ENCODE data around the gene ZCCHC24.

The ZCCHC24 gene

DNA sequence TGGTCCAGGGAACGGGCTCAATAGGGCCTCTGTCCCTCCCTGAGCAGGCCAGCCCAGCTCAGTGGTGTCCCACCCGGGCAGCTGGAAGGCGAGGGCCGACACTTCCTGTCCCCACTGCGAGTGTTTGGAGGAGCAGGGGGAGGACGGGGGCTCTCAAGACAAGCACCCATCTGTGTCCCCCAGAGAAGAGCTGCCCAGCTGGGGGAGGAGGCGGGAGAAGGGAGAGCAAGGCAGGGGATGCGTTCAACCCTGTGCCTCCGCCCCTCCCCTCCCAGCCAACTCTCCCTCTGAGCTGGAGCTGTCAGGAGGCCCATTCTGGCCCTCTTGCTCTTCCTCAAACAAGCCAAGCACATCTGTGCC lies 35.7 kb downstream of the ZCCHC24 start:
- no peak for DNase-seq

DNA sequence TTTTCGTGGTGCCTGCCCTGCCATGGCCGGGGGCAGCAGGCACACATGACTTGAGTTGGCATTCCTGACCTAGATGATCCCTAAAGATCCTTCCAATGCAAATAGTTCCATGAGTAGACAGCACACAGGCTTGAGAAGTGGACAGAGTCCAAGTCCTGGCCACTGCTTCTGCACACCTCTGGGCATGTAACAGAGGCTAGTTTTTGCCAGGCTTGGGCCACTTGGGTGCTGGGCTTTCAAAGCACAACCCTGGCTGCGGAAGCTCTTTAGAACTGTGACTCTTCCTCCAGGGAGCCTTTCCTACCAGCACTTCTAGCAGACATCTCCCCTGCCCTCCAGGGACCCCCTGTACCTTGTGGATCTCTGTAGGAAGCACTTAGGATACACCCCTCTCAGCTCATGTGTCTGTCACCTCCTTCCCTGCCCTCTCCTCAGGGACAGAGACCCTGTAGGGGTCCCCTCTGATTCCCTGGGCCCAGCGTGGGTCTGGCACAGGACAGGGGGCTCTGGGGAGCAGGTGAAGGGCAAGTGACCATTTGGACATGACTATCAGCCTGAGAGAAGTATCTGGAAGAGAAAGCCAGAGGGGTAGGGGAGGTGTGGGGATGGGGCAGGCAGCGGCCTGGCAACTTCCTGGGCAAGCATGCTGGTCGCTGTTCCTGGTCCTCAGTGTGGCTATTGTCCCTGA lies 36.2 kb downstream of the ZCCHC24 start:
- DNase-seq: no peak

DNA sequence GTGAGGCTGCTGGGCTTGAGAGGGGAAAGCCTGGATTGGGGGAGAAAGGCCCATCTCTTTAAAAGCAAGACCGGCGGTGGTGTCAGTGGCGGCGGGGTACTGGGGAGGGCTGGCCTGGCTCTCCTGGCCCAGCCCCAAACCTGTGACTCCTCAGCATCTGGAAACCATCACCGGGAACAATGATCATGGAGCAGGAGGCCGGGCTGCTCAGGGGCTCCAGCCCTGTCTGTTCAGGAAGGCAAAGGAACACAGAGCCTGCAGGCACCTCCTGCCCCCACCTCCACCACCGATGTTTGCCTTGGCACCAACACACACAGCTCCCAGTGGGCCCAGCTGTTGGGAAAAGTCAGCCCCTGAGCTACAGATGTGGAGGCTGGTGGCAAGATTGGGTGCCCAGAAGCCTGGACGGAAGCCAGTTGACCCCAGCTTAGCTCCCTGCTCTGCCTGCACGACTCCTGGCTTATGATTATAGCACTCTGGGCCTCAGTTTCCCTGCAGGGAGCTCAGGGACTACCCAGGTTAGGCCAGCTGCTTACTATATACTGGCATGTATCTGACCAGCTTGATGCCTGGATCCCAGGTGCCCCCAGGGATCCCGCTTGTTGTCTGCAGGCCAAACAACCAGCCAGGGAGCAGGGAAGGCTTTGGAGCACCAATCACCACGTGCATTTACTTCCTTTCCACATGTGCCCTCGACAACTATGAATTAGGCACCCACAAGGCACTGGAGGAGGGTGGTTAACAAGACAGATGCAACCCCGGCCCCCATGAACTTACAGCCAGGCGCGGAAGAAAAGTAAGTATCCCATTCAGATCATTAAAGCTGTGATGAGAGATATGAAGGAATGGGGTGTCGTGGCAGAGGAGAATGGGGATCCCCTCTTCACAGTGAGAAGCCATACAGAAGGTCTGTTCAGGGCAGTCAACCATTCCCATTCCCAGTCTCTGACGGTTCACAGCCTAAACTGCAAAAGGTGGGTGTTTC lies 37.3 kb downstream of the ZCCHC24 start:
- no peak for DNase-seq

DNA sequence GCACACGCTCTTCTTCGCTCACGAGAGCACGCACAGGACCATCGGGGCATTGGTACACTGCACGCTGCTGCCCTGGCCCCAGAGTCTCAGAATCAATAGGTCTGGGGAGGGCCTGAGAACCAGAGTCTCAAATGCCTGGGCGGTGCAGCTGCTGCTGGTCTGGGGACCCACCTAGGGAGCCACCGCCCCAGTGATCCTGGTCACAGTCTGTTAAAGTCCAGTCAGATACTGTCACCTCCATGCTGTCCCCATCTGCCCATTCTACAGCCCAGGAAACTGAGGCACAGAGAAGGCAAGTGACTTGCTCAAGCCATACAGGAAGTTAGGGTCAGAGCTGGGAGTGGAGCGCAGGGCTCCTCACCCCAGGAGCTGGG lies 38.0 kb downstream of the ZCCHC24 start:
- no peak for DNase-seq

DNA sequence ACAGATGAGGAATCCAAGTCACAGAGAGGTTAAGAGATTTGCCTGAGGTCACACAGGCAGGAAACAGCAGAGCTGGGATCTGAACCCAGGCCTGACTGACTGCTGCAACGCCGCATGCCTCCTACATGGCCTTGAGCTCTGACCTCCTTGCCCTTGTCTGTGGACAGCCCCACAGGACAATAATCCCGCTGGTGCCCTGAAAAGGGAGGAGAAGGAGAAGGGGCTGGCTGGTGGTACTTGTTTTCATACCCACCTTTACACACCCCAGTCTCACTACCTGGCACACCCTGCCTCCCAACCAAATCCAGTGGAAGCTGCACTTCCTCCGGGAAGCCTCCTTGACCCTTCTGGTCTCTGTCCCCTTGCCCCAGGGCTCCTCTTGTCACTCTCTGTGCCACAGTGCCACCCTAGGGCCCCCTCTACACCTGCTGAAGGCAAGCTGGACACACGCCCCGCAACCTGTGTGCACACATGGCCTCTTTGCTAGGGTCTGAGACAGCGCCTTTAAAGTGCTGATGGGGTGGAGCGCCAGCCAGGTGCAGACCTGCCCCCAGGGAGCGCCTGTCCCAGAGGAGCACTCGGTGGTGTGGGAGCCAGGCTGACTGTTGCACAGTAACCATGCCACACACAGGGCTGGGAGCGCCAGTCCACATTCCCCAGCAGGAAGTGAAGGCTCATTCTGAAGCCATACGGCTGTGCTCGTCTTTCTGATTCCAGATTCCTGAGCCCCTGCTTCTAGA lies 38.6 kb downstream of the ZCCHC24 start:
- DNase-seq: no peak

DNA sequence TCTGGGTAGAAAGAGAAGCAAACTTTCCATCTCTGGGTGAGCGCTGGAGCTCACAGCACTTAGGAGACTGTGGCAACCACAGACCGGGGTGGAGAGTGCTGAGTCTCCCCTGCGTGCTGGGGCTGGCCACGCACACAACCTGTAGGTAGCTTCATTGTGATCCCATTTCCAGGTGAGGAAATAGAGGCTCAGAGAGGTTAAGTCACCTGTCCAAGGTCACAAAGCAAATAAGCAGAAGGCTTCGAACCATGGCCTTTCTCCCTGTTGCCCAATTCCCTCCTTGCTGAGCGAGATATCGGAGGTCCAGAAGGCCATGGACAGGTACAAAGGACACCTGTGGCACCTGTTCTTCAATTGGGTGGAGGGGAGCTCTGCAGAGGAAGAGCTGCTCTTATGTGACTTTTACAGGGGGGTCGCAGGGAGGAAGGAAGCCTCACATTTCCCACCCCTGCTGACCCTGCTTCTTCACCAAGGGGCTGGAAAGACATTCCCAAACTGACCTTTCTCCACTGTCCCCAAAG lies 39.4 kb downstream of the ZCCHC24 start:
- DNase-seq: no peak

DNA sequence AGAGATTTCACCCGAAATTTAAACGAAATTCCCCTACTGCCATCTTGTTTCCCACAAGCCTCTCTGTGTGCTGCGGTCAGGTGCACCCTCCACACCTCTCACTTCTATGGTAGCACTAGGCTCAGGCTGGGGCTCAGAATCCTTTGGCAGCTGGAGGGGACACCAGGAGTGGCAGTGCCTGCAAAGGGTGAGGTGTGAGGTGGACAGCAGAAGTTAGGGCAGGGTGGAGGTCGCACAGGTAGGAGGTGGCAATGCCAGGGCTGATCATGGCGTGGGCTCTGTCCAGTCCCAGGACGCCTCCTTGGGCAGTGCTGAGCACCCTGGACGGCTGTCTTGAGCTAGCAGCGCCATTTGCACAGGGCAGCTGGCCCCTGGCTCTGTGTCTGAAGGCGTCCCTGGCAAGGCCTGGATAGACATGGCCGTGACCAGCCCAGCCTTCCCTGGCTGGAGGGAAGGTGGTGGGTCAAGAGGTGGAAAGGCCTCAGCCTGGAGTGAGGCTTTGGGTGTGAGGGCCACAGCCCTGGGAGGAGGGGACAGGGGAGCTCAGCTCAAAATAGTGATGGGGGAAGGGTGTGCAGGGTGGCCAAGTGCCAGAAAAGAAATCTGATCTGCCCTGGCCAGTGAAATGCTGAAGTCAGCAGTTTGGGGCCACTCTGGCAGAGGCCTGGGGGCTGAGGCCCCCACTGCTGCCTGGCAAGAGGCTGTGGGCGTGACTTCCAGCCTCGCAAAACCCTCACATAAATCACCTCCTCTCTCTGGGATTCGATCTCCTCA lies 40.0 kb downstream of the ZCCHC24 start:
- no peak for DNase-seq

DNA sequence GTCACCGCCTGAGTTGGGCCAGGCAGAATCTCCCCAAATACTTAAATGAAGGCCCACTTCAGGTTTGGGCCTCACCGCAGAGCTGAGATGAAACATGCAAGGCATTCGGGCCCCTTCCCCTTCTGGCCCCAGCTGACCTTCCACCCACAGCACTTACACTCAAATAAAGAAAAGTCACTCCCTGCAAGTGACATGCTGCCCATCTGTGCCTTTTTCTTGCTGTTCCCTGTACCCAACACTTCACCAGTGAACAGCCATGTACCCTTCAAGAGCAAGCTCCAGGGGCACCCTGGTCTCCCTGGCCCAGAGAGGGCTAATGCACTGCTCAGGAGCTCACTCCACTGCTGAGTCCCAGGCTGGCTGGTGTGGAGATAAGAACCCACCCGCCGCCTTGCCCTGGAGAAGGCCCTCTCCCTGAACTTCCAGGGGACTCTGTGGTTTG lies 40.7 kb downstream of the ZCCHC24 start:
- peak; percentile 28 for DNase-seq

DNA sequence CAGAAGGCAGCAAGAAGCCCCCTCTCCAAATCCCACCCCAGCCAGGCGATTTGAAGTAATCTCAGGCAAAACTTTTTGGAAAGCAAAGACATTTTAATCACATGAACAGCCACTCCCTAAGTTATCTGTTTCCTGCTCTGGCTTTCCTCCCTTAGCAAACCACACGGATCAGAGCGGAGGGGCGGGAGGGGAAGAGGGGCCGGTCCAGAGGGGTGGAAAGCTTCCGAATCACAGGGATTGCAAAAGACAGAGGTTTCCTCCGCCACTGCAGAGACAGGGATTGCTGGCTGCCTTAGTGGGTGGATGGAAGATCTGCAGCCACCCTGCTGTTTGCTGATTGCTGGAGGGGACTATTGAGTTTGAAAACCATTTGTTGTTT lies 41.2 kb downstream of the ZCCHC24 start:
- no peak for DNase-seq

DNA sequence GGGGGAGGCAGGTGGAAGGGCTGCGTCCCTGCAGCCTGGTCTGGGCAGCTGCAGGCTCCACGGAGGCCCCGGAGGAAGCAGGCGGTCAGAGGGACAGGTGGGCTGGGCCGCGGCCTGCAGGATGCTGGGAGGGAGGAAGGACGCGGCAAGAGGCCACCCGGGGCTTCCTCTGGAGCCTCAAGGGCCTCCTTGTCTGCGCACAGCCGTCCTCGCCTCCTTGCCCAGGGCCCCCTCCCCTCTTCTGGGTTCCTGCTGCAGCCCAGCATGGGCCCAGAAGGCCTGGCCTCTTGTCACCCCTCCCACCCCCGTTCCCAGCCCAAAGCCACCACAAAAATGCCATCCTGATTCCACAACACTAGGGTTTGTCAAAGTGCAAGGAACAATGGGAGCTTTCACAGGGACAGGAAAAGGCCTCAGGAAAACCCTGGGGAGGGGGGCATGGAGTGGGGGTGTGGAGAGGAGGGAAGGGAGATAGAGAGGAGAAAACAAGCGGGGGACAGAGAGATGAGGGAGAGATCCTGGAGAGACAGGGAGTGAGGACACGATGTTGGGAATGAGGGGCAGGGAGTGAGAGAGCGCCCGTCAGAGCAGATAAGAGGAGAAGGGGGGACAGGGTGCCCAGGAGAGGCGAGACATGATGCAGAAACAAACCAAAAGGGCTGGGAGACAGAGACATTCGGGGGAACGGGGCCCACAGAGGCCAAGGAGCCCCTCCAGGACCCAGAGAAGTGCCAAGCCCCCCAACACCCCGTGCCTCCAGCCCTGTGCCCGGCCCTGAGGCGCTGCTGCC lies 41.8 kb downstream of the ZCCHC24 start:
- peak; percentile 73 for DNase-seq

DNA sequence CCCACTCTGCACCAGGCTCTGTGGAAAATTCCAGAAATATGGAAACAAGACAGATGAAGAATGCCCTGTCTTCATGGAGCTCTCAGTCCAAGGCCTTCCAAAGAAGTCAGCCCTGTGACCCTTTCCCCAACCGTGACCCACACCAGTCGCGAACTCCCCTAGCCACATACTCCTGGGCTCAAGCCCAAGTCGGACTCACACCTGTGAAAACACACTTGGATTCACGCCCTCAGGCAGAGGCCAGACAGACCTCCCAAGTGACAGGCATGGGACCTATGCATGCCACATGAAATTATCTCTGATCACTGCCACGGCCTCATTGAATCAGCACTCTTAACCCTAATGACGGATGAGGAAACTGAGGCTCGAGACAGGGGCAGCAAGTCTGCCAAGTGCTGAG lies 42.5 kb downstream of the ZCCHC24 start:
- DNase-seq: no peak

DNA sequence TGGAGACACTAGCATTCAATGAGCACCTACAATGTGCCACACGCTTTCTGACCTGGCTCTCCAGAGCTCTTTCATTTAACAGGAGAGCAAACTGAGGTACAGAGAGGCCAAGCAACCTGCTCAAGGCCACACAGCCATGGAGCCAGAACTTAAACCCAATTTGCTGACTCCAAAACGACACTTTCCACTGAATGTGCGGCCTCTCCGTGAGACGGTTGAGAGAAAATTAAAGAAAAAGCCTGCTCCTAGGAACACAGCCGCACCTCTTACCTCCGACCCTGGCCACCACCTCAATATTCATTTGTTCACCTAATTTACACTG lies 42.8 kb downstream of the ZCCHC24 start:
- no peak for DNase-seq

DNA sequence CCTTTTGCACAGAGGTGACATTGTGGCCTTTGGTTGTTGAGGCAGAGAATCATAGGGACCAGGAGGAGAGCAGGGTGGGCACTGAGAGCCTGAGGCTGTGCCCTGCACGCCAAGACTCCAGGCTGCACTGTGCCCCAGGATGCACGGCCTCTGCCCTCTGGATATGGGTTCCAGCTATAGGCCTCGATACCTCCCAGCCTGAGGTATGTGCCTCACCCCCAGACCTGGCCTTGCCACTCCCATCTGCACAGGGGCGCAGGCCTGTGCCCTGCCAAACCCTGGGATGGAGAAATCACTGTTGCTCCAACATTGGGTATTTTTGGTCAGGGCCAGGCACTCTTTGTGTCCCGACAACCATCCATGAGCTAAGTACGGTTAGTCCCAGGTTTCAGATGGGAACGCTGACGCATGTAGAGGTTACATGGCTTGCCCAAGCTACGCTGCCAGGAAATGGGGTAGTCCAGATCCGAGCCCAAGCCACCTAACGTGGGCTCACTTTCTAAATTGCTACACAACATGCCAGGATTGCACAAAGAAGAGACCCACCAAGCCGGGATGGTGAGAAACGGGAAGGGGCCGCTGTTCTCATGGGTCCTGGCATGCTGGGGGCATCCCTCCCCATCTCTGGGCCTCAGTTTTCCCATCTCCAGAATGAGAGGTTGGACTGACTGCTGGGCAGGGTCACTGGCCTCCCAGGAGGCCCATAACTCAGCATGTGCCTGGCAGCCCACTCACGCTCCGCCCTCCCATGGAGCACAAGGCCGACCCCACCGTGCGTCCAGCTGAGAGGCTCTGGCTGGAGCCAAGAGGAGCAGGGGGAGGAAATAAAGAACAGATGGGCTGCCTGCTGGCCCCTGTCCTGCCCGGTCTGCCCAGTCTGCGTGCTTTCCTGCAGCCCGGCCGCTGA lies 44.2 kb downstream of the ZCCHC24 start:
- no peak for DNase-seq

DNA sequence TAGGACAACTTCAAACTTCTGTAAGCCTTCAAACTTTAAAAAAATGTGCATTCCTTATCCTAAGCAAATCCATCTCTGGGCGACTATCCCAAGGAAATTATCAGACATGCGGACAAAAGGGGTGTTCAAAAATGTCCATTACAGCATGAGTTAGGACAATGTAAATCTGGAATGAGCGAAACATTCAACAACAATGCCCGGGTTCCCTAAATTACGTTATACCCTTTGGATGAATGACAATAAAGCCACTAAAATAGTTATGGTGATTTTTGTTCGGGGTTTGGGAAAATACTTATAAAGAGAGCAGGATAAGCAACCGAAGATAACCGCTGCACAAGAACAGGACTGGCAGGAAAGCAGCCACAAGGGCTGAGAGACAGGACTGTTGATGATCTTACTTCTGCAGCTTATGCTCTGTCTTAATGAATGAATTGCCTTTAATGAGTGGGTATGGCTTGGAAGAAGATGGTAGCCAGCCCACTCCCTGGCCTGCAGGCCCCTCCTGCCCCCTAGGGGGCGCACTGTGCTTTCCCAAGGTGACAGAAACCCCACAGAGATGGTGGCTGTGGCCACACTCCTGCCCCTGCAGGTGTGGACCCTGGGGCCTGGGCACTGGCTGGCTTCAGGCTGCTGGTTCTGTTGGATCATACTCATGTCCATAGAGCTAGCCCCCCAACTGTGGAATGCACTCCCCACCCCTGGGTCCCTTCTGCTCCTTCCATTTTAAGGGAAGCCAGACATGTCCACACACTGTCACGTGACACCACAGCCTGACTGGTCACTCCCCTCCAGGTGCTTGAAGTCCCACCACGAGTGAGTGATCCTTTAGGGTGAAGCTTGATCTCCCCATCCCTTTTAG lies 45.0 kb downstream of the ZCCHC24 start:
- no peak for DNase-seq

DNA sequence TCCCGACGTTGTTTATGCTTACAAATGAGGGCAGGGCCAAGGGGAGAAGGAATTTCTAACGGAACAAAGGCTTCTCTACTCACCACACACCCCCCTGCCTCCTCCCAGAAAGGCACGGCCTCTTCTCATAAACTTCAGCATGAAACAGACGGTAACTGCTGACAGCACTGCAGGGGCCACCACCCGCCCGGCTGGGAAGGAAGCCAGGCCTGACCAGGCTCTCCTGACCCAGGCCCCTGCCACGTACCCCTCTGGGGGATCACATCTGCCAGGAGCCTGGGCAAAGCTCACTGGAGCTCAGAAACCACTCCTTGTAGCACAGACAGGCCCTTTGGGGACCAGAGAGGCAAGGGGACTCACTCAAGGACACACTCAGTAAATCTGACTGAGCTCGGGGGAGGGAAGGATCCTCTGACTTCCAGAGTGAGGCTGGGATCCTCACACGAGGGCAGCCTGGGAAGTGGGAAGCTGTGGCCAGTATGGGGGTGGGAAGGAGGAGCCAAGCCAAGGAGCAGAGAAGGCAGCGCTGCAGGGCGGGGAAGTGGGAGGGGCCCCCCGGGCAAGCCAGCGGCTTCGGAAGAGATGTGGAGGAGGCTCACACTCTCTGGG lies 46.1 kb downstream of the ZCCHC24 start:
- peak; percentile 79 for DNase-seq

DNA sequence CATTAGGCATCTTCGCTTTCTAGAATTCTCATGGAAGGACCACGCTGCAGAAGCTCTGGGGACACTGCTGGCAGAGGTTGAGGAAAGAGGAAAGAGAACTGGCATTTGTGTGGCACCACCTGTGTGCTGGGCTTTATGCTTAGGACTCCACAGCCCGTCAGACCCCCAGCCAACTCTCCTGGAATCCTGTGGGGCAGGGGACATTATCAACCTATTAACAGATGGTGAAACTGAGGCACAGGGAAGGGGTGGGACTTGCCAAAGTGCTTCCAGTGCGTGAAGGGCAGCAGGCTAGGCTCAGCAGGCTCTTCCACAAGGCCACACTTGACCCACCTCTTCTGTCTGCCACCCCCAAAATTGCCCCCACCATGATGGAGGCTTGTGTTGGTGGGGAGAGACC lies 46.8 kb downstream of the ZCCHC24 start:
- no peak for DNase-seq

DNA sequence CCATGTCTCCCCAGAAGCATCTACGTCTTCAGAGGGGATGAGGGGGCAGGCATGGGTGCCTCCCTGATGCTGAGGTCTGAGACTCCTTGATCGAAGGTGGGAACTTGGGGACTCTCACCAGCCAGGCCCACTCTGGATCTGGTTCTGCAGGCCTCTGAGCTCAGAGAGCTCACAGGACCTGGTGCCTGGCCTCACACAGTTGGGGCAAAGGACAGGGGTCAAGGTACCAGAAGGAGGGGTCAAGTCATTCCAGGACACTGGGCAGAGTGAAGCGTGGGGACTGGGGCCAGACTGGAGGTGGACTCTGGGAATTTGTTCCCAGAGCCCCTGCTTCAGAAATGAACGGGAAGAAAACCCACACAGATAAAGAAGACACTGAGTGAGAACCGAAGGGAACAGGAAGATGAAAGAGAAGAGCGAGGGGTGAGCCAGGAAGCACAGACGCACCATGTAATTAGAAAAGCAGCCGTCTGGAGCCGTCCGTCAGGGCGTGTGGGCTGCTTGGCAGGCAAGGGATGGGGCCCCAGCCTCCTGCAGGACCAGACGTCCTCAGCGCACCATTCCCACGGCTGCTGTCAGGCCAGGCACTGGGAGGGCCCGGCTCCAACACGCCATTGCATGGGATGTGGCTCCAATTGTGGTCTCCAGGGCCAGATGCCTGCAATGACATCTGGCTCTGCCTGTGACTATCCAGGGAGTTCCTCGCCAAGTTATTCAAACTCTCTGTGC lies 47.7 kb downstream of the ZCCHC24 start:
- no peak for DNase-seq

DNA sequence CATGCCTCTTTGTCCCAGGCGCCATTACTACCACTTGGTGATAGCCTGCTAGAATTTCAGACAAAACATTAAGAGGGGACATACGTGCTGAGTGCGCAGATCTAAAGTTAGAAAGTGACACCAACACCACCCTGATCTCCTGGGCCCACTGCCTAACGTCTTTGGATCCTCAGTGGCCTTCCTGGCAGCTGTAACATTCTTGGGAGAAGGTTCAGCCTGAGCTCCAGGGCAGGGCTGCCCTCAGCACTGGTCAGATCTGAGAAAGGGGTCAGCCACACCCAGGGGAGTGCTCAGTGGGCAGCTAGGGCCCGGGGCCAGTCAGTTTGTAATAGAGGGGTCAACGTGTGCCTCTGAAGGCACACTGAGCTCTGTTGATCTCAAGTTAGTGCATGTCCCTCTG lies 48.4 kb downstream of the ZCCHC24 start:
- DNase-seq: no peak

DNA sequence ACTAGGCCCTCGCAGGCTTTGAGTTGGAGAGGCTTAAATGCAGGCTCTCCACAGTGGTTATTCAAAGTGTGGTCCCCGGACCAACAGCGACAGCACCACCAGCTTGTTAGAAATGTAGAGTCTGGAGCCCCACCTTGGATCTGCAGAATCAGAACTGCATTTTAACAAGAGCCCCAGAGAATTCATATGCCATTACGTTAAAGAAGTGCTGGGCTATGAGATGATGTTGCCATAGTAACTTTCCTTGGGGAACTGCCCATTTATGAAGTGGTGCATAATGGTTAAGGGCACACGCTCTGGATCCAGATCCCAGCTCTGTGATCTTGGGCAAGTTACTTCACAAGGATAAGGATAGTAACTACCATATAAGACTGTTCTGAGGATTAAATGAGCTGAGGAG lies 48.9 kb downstream of the ZCCHC24 start:
- DNase-seq: peak; percentile 58

All from retina (tissue), 1 donor.